H1 (cell line): Measurements from ENCODE around the gene MEN1. TPM values are rescaled to one million over a fixed set of nuclear protein-coding genes. Genes with fewer than 3 reads are reported as not detected.

Source experiments
- ASH2L ChIP-seq: fragments of 200-600, 300-600 bp; sonication (generic); IDR thresholded peaks from one replicate; pipeline ENCODE4 v1.7.1; 2017; ENCODE audit warnings: low read length
- RXRA ChIP-seq: IDR thresholded peaks from 2 replicates; pipeline ENCODE4 v1.6.1; 2011; ENCODE audit warnings: low read depth, mild to moderate bottlenecking, low read length, moderate library complexity; ENCODE audit not compliant: insufficient read depth
- SUZ12 ChIP-seq: fragments of 200-600 bp; sonication (generic); IDR thresholded peaks from 2 replicates; pipeline ENCODE4 v1.6.1; 2012; ENCODE audit warnings: mild to moderate bottlenecking, inconsistent platforms, low read length, moderate library complexity, mixed read lengths
- polyA plus RNA-seq, 7 experiments: library from polyadenylated mRNA; depleted of rRNA in 3 of 7; stranded (reverse) in 5 of 7; unstranded in 2 of 7; fragments of >200 nt in 5 of 7; fragments of 200-250 nt in 2 of 7; gene quantifications; 1 replicate in 5 of 7; 2 replicates in 1 of 7; 4 replicates in 1 of 7; pipeline versions ENCODE4 v1.2.1 to v1.2.3, GENCODE V29; 2011 to 2013; ENCODE audit warnings: missing spikeins in 2 of 7, mixed read lengths in 2 of 7
- total RNA-seq: library from RNA; stranded (reverse); fragmentation: NEBNext Ultra II Directional; extraction: Animal tissue kit (Norgen Biotek cat#: 25700); gene quantifications from 2 replicates; pipeline ENCODE4 v1.2.1, GENCODE V29; 2021
- TF ChIP-seq, protein P1 (sequence below): IDR thresholded peaks from 2 replicates; pipeline ENCODE4 v1.6.1; 2011; ENCODE audit warnings: low read length, improper control_type of control experiment

Gene MEN1
- total and polyA plus RNA-seq, 2 of the 8 experiments (the other 6 are each of a cell fraction or from before 2014, with no cell fraction given), result 47.2 to 56.3 TPM

DNA sequence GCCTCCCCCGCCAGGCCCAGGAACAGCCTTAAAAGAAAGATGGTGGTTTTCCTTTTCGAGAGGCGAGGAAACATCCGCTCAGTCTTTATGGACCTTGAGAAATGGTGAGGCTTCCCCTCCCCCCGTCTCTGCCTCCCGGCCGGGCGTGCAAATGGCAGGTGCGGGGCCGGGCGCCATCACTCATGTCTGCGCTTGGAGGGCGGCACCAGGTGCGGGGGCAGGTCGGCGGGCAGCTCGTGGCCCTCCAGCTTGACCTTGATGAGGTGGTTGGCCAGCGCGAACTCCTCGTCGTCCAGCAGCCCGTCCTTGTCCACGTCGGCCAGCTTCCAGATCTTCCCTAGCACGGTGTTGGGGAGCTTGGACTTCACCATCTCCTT lies 43.8 kb upstream of the MEN1 start (continued):
- TF ChIP-seq, protein P1, sequence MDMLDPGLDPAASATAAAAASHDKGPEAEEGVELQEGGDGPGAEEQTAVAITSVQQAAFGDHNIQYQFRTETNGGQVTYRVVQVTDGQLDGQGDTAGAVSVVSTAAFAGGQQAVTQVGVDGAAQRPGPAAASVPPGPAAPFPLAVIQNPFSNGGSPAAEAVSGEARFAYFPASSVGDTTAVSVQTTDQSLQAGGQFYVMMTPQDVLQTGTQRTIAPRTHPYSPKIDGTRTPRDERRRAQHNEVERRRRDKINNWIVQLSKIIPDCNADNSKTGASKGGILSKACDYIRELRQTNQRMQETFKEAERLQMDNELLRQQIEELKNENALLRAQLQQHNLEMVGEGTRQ, result no peak
- no peak for TF ChIP-seq SUZ12
- TF ChIP-seq RXRA, result no peak
- no peak for TF ChIP-seq ASH2L
